T-helper 2 cell treated with Interferon-gamma antibody and Interleukin-4, amounts not matched to agents 100 ng/mL and 5 ng/mL, for 36 hours (primary cell): Measurements from ENCODE around the gene PHTF2. TPM values are rescaled to one million over a fixed set of nuclear protein-coding genes. Genes with fewer than 3 reads are reported as not detected.

ENCODE experiments used
- intact Hi-C: fragments of 100-400 bp; cut with micrococcal nuclease; formaldehyde crosslinking; loops from one replicate; pipeline ENCODE4 v1.15.1; 2023
- total RNA-seq: library from RNA; stranded (reverse); gene quantifications from 2 replicates; pipeline ENCODE4 v1.2.3, GENCODE V29; 2022

Gene PHTF2
- total RNA-seq, 1 donor from 2014 or later = 57.6 TPM

GRCh38 chr7:77918676-77919075 lies 120.1 kb downstream of the PHTF2 start:
- intact Hi-C loops = no loop called here

GRCh38 chr7:77923419-77923818 lies 124.8 kb downstream of the PHTF2 start:
- intact Hi-C loops = no loop called here

GRCh38 chr7:77930496-77930895 lies 131.9 kb downstream of the PHTF2 start:
- intact Hi-C loops = no loop called here

GRCh38 chr7:77931841-77932240 lies 133.3 kb downstream of the PHTF2 start:
- intact Hi-C loops = no loop called here

GRCh38 chr7:77933394-77933793 lies 134.8 kb downstream of the PHTF2 start:
- intact Hi-C loops = no loop called here

- intact Hi-C loops = loop anchor here (2.0 to 5.0 kb wide), 3 partner anchors 137 to 278 kb away; partner anchors contain the start of genes PHTF2 and TMEM60
Measured at GRCh38 chr7:77935652-77936348, 137.2 kb downstream of the PHTF2 start.

GRCh38 chr7:77940647-77941046 lies 142.1 kb downstream of the PHTF2 start:
- intact Hi-C loops = loop anchor here (2.0 to 5.0 kb wide), 3 partner anchors 77 to 243 kb away; partner anchors contain the start of gene RSBN1L

- intact Hi-C loops = loop anchor here (5.0 kb wide), 2 partner anchors 75 to 245 kb away; partner anchors contain the start of gene RSBN1L
Measured at GRCh38 chr7:77942431-77942830, 143.9 kb downstream of the PHTF2 start.

GRCh38 chr7:77944183-77945182 lies 145.9 kb downstream of the PHTF2 start:
- intact Hi-C loops = loop anchor here (5.0 kb wide), 2 partner anchors 73 to 247 kb away; partner anchors contain the start of gene RSBN1L

GRCh38 chr7:77950548-77950947 lies 152.0 kb downstream of the PHTF2 start:
- intact Hi-C loops = no loop called here

GRCh38 chr7:77954773-77955555 lies 156.4 kb downstream of the PHTF2 start:
- intact Hi-C loops = no loop called here

GRCh38 chr7:77958436-77958835 lies 159.9 kb downstream of the PHTF2 start:
- intact Hi-C loops = no loop called here

GRCh38 chr7:77959080-77959479 lies 160.5 kb downstream of the PHTF2 start:
- intact Hi-C loops = no loop called here

- intact Hi-C loops = no loop called here
Measured at GRCh38 chr7:77960336-77960735, 161.8 kb downstream of the PHTF2 start.

- intact Hi-C loops = no loop called here
Measured at GRCh38 chr7:77967429-77967828, 168.9 kb downstream of the PHTF2 start.

GRCh38 chr7:77971726-77972125 lies 173.2 kb downstream of the PHTF2 start:
- intact Hi-C loops = no loop called here

- intact Hi-C loops = no loop called here
Measured at GRCh38 chr7:77975672-77976480, 177.3 kb downstream of the PHTF2 start.

- intact Hi-C loops = no loop called here
Measured at GRCh38 chr7:77979219-77979618, 180.6 kb downstream of the PHTF2 start.

GRCh38 chr7:77980087-77980713 lies 181.6 kb downstream of the PHTF2 start:
- intact Hi-C loops = no loop called here
